ENCODE data around the gene KRTAP5-6.

The KRTAP5-6 gene

DNA sequence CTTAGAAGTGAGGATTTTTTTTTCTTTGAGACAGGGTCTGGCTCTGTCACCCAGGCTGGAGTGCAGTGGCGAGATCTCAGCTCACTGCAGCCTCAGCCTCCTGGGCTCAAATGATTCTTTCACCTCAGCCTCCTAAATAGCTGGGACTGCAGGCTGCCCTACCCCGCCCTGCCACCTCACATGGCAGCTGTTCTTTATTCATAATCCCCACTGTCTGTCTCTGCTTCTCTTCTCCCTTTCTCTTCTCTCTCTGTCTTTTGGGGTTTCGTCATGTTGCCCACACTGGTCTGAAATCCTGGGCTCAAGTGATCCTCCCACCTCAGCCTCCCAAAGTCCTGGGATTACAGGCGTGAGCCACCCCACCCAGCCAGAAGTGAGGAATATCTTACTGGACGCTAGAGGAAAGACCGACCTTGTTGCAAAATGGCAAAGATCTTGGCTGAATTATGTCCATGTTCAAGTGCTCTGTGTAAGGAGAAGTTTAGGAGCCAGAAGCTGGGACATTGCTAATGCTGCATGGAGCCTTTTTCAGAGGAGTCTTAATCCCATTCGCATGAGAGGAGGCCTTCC lies 45.5 kb upstream of the KRTAP5-6 start:
- ChIA-PET CTCF (interaction anchor here (0.5 to 7.6 kb wide), 7 partner anchors 11 to 499 kb away, joined by 4 to 107 read pairs (median 33); partner anchors contain the start of gene SYT8), POLR2A (no interaction called here)
- no peak for TF ChIP-seq CTCF (IDR thresholded peaks at IDR 0.05; ENCODE audit: control extremely low read depth, extremely low read depth, low read depth, missing control alignments)
- no peak for DNase-seq (ENCODE audit: extremely low spot score)

- DNase-seq (ENCODE audit: extremely low spot score): no peak
- TF ChIP-seq CTCF (IDR thresholded peaks at IDR 0.05; ENCODE audit: control extremely low read depth, extremely low read depth, low read depth, missing control alignments): no peak
- POLR2A ChIA-PET: no interaction called here
- CTCF ChIA-PET: interaction anchor here (0.6 to 7.6 kb wide), 54 partner anchors 11 to 506 kb away, joined by 3 to 107 read pairs (median 5); partner anchors contain the start of genes KRTAP5-5, KRTAP5-6, SYT8 and TNNI2
Measured at GRCh38 chr11:1652026-1652425, 45.0 kb upstream of the KRTAP5-6 start.

GRCh38 chr11:1652442-1652770 lies 44.6 kb upstream of the KRTAP5-6 start:
- ChIA-PET CTCF (interaction anchor here (0.6 to 7.6 kb wide), 54 partner anchors 12 to 506 kb away, joined by 3 to 107 read pairs (median 5); partner anchors contain the start of genes KRTAP5-5, KRTAP5-6, SYT8 and TNNI2), POLR2A (no interaction called here)
- no peak for DNase-seq (ENCODE audit: extremely low spot score)
- TF ChIP-seq CTCF (IDR thresholded peaks at IDR 0.05; ENCODE audit: control extremely low read depth, extremely low read depth, low read depth, missing control alignments): no peak

- DNase-seq (ENCODE audit: extremely low spot score): peak; percentile 90
- peak; percentile 97 for TF ChIP-seq CTCF (IDR thresholded peaks at IDR 0.05; ENCODE audit: control extremely low read depth, extremely low read depth, low read depth, missing control alignments)
- ChIA-PET POLR2A (no interaction called here), CTCF (interaction anchor here (0.6 to 7.6 kb wide), 55 partner anchors 12 to 644 kb away, joined by 3 to 107 read pairs (median 5); partner anchors contain the start of genes KRTAP5-5, KRTAP5-6, SYT8 and TNNI2)
Measured at GRCh38 chr11:1652771-1653540, 44.0 kb upstream of the KRTAP5-6 start.

DNA sequence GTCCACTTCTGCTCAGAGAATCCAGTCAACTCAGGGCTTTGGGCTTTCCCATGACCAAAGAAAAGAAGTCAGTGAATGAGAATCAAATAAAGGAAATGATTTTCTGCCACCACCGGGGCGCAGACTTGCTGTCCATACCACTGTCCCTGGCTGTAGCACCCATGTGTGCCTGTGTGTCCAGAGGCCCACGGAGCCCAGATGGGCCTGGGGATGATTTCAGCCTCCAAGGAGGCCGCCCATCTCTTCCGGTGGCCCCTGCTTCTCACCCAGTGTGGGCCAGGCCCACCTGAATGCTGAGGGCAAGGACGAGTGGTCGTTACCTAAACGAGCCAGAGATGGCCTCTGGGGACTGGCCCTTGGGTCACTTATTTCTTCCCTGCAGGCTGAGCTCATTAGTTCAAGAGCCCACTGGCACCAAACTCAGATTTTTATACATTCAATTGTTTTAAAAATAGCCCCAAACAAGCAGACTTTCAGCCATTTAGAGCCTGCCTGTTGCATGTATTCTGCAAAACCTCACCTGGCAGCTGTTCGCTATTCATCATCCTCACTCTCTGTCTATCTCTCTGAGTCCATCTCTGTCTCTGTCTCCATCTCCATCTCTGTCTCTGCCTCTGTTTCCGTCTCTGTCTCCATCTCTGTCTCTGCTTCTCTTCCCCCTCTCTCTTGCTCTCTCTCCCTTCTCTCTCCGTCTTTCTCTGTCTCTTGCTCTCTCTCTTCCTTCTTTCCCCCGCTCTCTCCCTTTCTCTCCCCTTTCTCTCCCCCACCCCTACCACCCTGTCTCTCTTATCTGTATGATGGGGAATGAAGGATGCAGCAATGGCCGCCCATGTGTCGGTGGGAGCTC lies 43.2 kb upstream of the KRTAP5-6 start:
- no peak for TF ChIP-seq CTCF (IDR thresholded peaks at IDR 0.05; ENCODE audit: control extremely low read depth, extremely low read depth, low read depth, missing control alignments)
- ChIA-PET POLR2A (no interaction called here), CTCF (interaction anchor here (1.0 to 7.6 kb wide), 23 partner anchors 13 to 499 kb away, joined by 3 to 107 read pairs (median 6); partner anchors contain the start of genes KRTAP5-5, KRTAP5-6 and SYT8)
- no peak for DNase-seq (ENCODE audit: extremely low spot score)

Measured in GM10248 (cell line).